GM12864 (cell line): Measurements from ENCODE around the gene PCNT.

ENCODE experiments used
- DNase-seq: peaks from one replicate; pipeline ENCODE4 v3.0.0-alpha.2; 2011; ENCODE audit warnings: low read depth
- H3K4me3 ChIP-seq: 2 replicates; pipeline ENCODE4 v1.5.1; 2011; ENCODE audit warnings: mild to moderate bottlenecking, low read depth, low read length, control low read depth
- TF ChIP-seq, protein P1 (sequence below): IDR thresholded peaks from 2 replicates; pipeline ENCODE4 v1.5.1; 2011; ENCODE audit warnings: low read depth, mild to moderate bottlenecking, moderate library complexity, low read length, control low read depth, inconsistent platforms; ENCODE audit errors: missing control alignments

Gene PCNT

DNA sequence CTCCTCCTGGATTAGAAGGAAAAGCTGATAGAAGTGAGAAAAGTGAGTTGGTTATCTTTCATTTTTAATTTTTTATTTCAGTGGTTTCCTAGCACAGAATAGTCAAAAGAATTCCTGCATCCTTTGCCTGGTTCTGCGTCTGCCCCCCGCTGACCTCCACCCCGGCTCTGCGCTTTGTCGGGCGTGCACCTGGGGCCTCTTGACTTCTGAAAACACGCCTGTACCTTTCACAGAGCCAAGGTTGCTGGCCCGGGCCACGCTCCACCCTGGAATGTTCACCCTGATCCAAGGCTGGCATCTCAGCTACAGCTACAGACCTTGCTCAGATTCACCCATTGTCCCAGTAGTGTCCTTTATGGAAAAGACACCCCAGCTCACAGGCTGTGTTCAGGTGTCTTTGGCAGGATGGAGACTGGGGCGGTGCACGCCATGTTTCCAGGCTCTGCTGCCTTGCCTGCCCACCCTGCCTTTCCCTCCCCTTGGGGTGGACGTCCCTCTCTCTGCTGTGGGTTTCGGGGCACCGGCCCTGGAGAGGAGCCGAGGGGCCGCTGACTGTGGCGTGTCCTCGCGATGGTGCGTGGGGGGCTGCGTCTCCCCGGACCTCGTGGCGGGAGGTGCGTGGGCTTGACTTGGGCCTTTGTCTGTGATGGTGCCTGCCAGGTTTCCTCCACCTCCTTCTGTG is 94.5 kb downstream of the PCNT start:
- no peak overlapping the region for H3K4me3 ChIP-seq
- DNase-seq = no peak
- TF ChIP-seq, protein P1, sequence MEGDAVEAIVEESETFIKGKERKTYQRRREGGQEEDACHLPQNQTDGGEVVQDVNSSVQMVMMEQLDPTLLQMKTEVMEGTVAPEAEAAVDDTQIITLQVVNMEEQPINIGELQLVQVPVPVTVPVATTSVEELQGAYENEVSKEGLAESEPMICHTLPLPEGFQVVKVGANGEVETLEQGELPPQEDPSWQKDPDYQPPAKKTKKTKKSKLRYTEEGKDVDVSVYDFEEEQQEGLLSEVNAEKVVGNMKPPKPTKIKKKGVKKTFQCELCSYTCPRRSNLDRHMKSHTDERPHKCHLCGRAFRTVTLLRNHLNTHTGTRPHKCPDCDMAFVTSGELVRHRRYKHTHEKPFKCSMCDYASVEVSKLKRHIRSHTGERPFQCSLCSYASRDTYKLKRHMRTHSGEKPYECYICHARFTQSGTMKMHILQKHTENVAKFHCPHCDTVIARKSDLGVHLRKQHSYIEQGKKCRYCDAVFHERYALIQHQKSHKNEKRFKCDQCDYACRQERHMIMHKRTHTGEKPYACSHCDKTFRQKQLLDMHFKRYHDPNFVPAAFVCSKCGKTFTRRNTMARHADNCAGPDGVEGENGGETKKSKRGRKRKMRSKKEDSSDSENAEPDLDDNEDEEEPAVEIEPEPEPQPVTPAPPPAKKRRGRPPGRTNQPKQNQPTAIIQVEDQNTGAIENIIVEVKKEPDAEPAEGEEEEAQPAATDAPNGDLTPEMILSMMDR = no peak

DNA sequence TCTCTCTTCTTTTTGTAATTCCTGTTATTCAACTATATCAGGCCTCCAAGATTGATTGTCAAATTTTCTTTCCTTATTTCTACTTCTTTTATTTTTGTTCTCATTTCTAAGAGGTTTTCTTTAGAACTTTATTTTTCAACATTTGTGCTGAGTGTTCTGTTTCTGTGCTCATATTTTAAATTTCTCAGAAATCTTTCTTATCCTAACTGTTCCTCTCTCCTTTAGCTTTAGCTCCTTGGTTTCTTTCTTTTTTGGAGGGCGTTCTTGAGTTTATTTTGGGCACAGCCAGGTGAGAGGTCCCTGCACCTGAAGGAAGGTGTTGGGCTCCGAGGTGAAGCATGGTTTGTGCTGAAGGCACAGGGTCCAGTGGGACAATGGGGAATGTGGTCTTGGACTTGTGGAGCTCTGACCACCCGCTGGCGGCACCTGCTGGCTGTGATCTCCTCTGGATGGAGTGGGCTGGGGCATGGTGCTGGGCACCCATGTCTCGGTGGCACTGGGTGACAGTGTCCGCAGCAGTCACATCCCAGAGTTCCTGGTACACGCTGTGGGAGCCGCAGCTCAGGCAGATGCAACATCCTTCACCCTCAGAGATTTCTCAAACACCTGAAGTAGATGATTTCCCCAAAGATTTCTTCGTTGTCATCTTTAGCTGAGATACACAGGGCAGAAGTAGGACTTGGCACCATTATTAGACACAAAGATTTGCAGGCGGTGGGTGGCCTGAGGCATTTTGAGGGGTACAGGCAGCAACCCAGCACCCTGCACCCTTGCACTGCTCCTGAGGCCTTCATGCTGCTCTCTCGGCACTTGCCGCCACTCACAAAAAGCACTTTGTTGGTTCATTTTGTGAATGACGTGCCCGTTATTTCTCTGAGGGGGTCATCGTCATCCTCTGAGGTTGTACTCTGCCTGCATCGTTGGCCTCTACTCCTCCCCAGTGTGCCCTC is 96.6 kb downstream of the PCNT start:
- TF ChIP-seq, protein P1 = no peak
- no peak overlapping the region for H3K4me3 ChIP-seq
- no peak for DNase-seq

DNA sequence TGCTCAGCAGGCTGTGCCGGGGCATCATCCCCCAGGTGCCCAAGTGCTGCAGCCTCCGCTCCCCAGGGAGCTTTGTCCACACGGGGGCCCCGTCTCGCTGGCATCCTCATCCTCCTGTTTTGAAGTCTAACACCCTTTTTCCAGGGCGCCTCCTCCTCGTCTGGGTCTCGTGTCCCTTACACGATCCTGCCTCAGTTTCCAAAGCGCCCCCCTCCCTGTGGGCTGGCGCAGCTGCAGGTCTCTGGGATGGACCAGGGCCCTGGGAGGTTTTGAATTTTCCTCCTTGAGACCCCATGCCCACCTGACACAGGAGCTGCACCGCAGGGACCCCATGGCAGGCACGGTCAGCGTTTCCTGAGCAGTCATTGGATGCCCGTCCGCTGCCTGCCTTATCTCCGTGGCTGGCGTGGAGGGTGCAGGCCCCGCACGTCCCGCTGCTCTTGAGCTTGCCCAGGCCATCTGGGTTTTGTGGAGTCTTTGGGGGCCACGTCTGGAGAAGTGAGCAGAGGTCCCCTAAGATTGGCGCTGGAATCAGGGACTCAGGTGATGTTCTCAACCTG is 97.3 kb downstream of the PCNT start:
- TF ChIP-seq, protein P1 = no peak
- no peak for DNase-seq
- H3K4me3 ChIP-seq = no peak overlapping the region

DNA sequence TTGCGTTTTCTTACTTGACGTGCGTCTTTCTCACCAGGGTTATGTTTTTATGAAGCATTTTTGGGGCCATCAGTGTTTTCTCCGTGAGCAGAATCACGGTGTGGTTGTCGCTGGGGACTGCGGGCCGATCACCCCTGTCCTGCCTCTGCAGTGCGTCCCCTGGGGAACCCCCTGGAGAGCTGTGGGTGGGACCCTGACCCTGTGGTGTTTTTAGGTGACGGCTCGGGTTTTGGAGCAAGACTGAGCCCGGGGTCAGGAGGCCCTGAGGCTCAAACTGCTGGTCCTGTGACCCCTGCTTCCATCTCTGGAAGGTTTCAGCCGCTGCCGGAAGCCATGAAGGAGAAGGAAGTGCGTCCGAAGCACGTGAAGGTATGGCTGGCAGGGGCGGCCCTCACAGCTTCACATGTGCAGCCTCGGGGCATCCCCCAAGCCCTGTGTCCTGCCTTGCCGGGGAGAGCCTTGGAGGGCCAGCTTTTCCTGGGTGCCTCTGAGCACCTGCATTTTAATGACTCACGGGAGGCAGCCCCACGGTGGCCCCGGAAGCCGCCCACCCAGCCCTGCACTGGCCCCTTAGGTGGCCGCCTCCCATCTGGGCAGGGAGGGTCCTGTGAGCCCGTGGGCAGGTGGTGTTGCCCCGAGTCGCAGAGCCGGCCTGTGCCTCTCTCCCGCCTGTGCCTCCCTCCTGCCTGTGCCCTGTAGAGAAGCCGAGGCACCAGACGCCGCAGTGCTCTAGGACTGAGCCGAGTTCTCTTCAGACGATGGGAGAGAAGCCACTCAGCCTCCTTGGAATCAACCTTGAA is 98.0 kb downstream of the PCNT start:
- TF ChIP-seq, protein P1 = no peak
- no peak for DNase-seq
- H3K4me3 ChIP-seq = no peak overlapping the region

DNA sequence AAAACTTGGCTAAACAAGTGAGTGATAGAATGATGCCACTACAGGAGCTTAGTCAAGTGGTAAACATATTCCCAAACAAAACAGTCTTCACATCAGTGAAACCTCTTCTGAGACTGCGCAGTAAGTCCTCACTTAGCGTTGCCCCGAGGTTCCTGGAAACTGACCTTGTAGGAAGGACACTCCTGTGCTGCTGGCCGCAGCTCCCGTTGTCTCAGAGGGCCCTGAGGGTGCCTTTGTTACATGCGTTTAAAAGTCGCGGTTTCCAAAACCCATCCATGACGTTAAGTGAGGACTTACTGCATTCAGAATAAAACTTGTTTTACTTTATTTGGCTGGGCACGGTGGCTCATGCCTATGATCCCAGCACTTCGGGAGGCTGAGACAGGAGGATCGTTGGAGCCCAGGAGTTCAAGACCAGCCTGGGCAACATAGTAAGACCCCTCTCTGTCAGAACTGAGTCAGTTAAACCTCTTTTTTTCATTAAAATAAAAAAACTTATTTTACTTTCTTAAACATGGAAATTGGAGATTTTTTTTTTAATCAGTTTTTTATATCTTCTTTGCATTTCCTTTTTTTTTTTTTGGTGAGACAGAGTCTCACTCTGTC is 98.8 kb downstream of the PCNT start:
- no peak for DNase-seq
- no peak overlapping the region for H3K4me3 ChIP-seq
- TF ChIP-seq, protein P1 = no peak

DNA sequence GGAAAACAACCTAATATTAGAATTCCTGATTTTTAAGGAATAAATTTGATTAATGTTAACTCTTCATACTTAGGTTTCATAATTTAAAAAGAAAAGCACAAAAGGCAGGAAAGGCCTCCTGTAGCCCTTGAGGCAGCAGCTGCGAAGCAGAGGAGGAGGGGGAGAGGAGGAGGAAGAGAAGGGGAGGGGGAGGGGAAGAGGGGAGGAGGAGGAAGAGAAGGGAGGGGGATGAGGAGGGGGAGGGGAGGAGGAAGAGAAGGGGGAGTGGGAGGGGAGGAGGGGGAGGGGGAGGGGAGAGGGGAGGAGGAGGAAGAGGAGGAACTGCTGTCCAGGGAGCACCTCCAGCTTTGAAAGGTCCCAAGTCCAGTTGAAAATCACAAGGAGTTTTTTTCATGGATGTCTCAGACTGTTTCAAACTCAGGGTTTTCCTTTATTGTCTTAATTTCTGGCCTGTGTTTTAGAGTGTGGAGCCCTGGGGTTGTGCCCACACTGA is 99.6 kb downstream of the PCNT start:
- no peak for DNase-seq
- TF ChIP-seq, protein P1 = no peak
- H3K4me3 ChIP-seq = no peak overlapping the region
